ENCODE data around the gene TAAR2.
"Not testable (repeated sequence)": the region's sequence is repeated elsewhere in the genome, so short reads cannot be mapped to it uniquely, and the experiment has no call there.

The TAAR2 gene, protein sequence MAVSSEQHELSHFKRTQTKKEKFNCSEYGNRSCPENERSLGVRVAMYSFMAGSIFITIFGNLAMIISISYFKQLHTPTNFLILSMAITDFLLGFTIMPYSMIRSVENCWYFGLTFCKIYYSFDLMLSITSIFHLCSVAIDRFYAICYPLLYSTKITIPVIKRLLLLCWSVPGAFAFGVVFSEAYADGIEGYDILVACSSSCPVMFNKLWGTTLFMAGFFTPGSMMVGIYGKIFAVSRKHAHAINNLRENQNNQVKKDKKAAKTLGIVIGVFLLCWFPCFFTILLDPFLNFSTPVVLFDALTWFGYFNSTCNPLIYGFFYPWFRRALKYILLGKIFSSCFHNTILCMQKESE

GRCh38 chr6:132624175-132624574 is at the start of gene TAAR2:
Gene TAAR2, minus strand, starts transcription at chr6:132624275. Its CDS starts 0 bp downstream, at chr6:132624275.
- DNase-seq (ENCODE audit: low read depth) = no peak

DNA sequence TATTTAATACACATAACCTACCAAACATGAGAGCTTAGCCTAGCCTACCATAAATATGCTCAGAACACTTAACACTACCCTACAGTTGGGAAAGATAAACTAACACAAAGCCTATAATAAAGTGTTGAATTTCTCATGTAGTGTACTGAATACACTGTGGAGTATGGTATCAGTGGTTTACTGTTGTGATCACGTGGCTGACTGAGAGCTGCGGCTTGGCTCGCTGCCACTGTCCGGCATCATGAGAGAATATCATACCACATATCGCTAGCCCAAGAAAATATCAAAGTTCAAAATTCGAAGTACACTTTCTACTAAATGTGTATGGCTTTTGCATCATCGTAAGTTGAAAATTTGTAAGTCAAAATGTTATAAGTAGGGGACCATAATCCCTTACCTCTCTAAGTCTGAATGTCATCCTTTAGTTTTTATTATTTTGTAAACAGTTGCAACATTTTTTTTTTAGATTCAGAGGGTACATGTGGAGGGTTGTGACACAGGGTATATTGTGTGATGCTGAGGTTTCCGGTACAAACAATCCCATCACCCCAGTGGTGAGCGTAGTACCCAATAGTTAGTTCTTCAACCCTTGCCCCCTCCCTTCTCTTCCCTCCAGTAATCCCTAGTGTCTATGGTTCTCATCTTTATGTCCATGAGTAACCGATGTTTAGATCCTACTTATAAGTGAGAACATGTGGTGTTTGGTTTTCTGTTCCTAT is 49.5 kb upstream of the TAAR2 start:
- DNase-seq (ENCODE audit: low read depth) = no peak

GRCh38 chr6:132671295-132671694 is 47.2 kb upstream of the TAAR2 start:
- DNase-seq (ENCODE audit: low read depth) = no peak

- no peak for DNase-seq (ENCODE audit: low read depth)
Observed at GRCh38 chr6:132669690-132670291, 45.7 kb upstream of the TAAR2 start.

DNA sequence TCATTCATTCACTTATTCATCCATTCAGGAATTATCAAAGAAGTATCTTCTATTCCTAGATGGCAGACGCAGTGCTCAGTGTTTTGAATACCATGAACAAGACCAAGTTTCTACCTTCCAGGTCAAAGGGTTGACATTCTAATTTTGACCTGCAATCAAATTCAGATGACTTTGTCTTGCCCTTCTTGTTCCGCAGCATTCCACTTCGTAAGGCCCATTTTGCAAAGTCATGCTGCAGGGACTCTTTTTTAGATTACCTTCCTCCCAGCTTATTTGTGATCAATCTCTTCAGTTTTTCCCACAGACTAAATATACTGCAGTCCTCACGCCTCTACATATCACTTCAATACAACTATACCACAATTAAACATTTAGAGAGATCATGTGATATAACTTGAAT is 42.0 kb upstream of the TAAR2 start:
- no peak for DNase-seq (ENCODE audit: low read depth)

GRCh38 chr6:132664309-132665034 is 40.4 kb upstream of the TAAR2 start:
- no peak for DNase-seq (ENCODE audit: low read depth)

DNA sequence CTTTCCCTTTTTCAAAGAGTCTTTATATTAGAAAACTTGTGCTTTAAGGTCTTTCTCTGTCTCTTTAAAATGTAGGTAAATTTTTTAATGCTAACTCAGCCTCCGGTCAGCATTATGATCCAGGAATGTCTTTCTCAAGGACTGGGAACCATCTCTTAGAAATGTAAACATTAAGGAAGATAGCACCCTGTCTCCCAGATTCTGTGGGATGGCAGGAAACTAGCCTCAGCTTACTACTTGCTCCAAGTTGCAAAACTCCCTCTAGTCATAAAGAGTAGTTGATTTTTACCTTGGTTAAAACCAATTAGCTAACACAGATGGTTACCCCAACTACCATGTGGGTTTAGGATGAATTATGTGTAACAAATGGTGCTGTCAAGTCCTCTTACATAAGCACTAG is 39.6 kb upstream of the TAAR2 start:
- DNase-seq (ENCODE audit: low read depth) = no peak

GRCh38 chr6:132661906-132662305 is 37.8 kb upstream of the TAAR2 start:
- no peak for DNase-seq (ENCODE audit: low read depth)

GRCh38 chr6:132659082-132659481 is 35.0 kb upstream of the TAAR2 start, which contains the start of gene TAAR1:
Gene TAAR1, minus strand, starts transcription at chr6:132659182. Its CDS starts 13,179 bp downstream, at chr6:132646003.
- no peak for DNase-seq (ENCODE audit: low read depth)

DNA sequence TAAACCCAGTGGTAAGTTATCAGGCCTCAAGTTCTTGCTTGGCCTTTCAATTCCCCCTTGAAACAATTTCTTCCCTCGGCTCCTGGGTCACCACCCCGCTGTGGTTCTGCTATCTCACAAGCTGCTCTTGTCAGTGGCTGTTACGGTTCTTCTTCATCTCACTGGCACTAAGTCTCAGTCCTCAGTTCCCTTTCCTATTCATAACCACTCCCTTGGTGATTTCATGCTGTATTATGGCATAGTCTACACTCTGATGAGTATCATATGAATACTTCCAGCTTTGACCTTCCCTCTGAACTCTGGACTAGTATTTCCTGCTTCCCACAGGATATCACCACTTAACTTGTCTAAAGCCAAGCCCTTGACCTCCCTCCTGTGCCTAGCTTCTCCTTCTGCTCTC is 27.0 kb upstream of the TAAR2 start:
- no peak for DNase-seq (ENCODE audit: low read depth)

GRCh38 chr6:132650429-132650828 is 26.4 kb upstream of the TAAR2 start:
- DNase-seq (ENCODE audit: low read depth) = no peak

- DNase-seq (ENCODE audit: low read depth) = peak; percentile 43
Observed at GRCh38 chr6:132648828-132649227, 24.8 kb upstream of the TAAR2 start.

DNA sequence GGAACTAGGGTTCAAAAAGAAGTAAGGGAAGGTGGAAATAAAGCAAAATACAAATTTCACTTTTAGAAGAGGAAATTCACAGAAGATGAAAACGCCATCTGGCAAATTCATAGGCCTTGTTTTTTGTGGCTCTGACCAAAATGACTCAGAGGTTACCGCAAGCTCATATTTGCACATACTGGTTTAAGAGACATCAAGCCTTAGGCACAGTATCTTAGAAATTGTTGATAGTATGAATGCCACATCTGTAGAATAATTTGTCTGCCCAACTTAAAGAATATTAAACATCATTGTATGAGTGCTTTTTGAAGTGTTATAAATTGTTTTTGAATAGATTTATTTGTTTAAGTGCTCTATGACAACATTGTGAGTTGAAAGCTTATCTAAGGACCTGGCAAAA is 24.3 kb upstream of the TAAR2 start:
- DNase-seq (ENCODE audit: low read depth) = peak; percentile 59

- no peak for DNase-seq (ENCODE audit: low read depth)
Observed at GRCh38 chr6:132643547-132643946, 19.5 kb upstream of the TAAR2 start.

GRCh38 chr6:132637135-132637534 is 13.1 kb upstream of the TAAR2 start:
- not testable (repeated sequence) for DNase-seq (ENCODE audit: low read depth)

DNA sequence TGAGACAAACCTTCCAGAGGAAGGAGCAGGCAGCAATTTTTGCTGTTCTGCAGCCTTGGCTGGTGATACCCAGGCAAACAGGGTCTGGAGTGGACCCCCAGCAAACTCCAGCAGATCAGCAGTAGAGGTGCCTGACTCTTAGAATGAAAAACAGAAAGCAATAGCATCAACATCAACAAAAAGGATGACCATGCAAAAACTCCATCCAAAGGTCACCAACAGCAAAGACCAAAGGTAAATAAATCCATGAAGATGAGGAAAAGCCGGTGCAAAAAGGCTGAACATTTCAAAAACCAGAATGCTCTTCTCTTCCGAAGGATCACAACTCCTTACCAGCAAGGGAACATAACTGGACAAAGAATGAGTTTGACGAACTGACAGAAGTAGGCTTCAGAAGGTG is 11.8 kb upstream of the TAAR2 start:
- not testable (repeated sequence) for DNase-seq (ENCODE audit: low read depth)

DNA sequence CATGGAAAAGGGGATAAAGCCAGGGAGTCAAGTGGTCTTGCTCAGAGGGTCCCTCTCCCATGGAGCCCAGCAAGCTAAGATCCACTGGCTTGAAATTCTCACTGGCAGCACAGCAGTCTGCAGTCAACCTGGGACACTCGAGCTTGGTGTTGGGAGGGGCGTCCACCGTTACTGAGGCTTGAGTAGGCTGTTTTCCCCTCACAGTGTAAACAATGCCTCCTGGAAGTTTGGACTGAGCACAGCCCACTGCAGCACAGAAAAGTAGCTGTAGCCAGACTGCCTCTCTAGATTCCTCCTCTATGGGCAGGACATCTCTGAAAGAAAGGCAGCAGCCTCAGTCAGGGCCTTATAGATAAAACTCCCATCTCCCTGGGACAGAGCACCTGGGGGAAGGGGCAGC is 11.2 kb upstream of the TAAR2 start:
- not testable (repeated sequence) for DNase-seq (ENCODE audit: low read depth)

- no peak for DNase-seq (ENCODE audit: low read depth)
Observed at GRCh38 chr6:132634796-132635195, 10.7 kb upstream of the TAAR2 start.

DNA sequence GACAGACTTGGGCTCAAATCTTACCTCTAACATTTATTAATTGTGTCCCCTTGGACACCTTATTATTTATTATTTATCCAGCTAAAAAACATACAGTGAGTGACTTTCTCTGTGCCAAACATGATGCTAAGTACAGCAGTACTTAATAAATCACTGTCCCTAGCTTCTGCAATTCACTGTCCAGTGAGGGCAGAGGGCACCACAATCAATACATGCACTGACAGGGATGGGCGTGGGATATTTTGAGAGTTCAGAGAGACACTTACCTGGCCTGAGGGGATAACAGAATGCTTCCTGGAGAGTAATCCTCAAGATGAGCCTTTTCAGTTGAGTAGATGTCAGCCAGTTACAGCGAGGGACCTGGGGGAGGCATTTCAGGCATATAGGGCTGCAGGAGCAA is 9.3 kb upstream of the TAAR2 start:
- no peak for DNase-seq (ENCODE audit: low read depth)

DNA sequence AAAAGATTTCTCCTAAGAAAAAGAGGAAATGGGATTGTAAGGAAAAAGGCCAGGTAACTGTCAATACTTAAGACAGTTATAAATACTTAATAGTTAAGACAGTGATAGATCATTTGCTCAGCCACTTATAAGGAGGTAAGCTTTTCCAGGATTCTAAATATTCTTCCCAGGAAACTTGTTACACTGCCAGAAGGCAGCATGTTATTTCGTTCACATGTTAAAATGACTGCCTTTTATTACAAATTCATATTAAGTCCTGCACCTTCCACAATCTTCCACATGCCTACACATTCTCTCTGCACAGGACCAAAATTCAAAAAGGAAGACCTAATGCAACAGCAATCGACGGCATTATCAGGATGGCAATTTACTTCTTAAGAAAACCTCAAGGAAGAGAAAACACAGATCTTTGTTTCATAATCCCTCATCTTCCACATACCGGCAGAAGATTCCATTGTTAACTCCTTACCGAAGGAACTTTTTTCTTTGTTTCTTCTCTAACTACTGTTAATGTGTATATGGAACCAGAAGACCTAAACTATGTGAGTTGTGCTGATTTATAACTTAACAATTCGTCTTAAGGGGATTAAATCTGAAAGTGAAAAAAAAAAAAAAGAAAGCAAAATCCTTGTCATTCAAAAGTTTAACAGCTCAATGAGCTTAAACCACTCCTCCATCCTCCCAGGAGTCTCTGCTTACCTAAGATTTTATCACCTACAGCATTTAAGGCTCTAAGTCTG is 799 bp downstream of the TAAR2 start:
- DNase-seq (ENCODE audit: low read depth) = no peak

- no peak for DNase-seq (ENCODE audit: low read depth)
Observed at GRCh38 chr6:132616677-132617076, 7.4 kb downstream of the TAAR2 start.

DNA sequence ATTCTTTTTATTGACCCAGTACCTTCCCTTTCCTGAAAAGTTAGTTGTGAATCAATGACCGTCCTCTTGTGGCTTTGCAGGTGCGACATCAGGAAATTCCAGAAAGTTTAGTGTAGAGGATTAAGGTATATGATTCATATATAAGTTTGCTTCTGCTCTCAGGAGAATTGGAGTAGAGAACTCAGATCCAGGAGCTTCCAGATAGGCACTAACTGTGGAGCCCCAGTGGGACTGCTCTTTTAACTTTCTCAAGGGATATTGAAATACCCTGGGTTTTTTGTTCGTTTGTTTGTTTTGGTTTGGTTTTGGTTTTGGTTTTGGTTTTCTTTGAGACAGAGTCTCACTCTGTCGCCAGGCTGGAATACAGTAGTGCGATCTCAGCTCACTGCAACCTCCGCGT is 9.5 kb downstream of the TAAR2 start:
- DNase-seq (ENCODE audit: low read depth) = no peak
